Measurements from ENCODE around the gene TPSB2.
"Not testable (repeated sequence)": the region's sequence is repeated elsewhere in the genome, so short reads cannot be mapped to it uniquely, and the experiment has no call there.

The TPSB2 gene

DNA sequence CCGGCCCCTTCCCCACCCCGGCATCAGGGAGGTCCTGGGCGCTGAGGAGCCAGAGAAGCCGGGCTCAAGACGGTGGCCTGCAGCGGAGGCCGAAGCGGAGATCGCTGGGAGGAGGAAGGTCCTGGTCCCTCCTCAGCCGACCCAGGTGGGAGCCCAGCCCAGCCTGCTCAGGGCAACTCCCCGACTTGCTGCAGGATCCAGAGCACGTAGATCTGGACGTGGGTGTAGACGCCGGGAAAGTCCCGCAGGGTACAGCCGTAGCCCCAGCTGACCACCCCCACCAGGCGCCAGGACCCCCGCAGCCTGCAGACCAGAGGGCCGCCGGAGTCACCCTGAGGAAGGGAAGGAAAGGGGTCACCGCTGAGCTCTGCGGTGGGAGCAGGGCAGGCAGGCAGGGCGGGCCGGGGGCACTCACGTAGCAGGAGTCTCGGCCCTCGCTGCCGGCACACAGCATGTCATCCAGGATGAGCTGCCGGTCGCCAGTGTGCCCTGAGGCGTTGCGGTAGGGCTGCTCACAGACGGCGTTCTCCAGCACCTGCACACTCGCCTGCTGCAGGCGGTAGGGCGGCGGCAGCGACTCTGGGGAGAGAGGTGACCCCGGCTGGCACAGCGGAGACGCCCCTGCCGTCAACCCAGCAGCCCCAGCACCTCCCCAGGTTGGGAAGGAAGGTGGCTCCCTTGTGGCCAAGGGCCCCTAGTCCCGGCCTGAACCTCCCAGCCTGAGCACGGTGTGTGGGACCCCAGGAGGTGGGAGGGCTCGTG is 31.3 kb upstream of the TPSB2 start:
- peak; percentile 92 for DNase-seq

DNA sequence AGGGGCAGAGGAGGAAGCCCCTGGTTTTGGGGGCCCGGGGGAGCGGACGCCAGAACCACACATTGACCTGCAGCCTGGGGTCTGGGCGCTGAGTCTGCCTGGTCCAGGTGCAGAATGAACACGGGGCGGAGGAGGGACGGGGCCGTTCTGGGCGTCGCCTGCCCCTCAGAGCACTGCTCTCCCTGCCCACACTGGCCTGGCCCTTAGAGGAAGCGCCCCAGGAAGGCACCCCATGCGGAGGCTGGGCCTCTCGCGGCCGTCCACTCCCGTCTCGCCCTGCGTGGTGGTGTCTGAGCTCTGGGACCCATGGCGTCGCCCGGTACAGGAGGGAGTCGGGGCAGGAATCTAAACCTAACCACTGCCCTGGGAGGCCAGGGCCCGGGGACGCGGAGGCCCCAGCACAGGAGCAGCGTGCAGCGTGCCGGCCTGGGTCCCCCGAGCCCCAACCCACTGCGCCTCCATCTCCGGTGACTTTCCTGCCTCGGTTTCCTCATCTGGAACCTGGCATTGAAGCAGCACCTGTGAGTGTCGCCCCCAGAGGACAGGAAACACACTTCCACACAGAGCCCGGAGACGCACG is 30.2 kb upstream of the TPSB2 start:
- DNase-seq: no peak

GRCh38 chr16:1259760-1260068 is 29.7 kb upstream of the TPSB2 start:
- DNase-seq: no peak

- peak; percentile 78 for DNase-seq
Measured at GRCh38 chr16:1258906-1259759, 29.1 kb upstream of the TPSB2 start.

- DNase-seq: peak; percentile 20
Measured at GRCh38 chr16:1258225-1258600, 28.2 kb upstream of the TPSB2 start.

GRCh38 chr16:1257561-1258224 is 27.7 kb upstream of the TPSB2 start:
- DNase-seq: no peak

DNA sequence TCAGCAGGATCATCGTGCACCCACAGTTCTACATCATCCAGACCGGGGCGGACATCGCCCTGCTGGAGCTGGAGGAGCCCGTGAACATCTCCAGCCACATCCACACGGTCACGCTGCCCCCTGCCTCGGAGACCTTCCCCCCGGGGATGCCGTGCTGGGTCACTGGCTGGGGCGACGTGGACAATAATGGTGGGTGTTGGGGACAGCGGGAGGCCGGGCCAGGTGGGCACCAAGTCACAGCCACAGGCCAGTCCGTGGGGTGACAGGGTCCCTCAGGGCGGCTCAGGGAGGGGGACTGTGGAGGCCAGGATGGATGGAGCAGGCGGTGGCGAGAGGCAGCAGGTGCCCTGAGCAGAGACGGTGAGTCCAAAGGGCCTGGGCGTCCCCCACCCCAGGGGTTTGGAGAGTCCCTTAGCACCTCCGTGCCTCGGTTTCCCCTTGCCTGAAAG is 26.9 kb upstream of the TPSB2 start:
- no peak for DNase-seq

DNA sequence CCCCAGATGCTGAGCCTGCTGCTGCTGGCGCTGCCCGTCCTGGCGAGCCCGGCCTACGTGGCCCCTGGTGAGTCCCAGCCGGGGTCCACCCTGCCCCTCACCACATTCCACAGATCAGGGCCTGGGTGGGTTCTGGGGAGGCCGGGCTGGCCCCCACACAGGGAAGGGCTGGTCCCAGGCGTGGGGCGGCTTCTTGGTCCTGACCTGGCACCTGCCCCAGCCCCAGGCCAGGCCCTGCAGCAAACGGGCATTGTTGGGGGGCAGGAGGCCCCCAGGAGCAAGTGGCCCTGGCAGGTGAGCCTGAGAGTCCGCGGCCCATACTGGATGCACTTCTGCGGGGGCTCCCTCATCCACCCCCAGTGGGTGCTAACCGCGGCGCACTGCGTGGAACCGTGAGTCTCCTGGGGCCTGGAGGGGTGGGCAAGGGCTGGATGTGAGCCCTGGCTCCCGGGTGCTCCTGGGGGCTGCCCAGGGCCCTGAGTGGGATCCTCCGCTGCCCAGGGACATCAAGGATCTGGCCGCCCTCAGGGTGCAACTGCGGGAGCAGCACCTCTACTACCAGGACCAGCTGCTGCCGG is 26.4 kb upstream of the TPSB2 start:
- not testable (repeated sequence) for DNase-seq

GRCh38 chr16:1255276-1256122 is 25.5 kb upstream of the TPSB2 start, which contains the start of gene TPSD1:
Gene TPSD1 (plus strand): TSS chr16:1256069. CDS start chr16:1256281, 212 bp downstream.
- DNase-seq: not testable (repeated sequence)

DNA sequence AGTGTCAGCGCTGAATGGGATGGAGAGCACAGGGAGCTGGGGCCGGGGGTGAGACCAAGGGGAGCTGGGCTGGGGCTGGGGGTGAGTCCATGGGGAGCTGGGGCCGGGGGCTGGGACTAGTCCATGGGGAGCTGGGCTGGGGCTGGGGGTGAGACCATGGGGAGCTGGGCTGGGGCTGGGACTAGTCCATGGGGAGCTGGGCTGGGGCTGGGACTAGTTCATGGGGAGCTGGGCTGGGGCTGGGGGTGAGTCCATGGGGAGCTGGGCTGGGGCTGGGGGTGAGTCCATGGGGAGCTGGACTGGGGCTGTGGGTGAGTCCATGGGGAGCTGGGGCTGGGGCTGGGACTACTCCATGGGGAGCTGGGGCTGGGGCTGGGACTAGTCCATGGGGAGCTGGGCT is 24.8 kb upstream of the TPSB2 start:
- DNase-seq: not testable (repeated sequence)

DNA sequence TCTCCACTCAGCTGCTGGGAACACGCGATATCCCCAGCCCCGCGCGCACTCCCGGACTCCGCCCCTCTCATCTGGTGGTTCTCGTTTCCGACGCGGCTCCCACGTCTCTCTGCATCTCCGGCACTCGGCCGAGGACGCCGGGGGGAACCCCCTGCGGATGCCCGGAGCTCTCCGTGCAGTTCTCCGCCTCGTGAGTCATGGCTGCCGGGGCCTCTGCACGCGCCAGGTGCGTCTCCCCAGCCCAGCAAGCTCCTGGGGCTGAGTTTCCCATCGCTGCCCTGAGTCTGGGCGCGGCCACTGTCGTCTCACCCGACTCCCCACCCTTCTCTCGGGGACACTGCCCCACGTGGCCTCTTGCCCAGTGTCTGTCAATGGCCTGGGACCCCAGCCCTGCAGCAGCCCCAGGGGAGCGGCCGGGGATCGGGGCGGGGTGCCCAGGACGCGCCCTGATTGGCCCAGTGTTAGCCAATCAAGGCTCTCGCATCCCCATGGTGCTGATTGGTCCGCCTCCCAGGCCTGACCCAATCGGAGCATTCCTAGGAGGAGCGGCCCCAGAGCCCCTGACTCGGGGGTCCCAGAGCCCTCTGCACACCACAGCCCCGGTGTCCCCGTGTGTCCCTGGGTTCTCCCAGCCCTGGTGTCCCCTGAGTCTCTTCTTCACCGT is 23.8 kb upstream of the TPSB2 start:
- DNase-seq: not testable (repeated sequence)

GRCh38 chr16:1249031-1249755 is 19.2 kb upstream of the TPSB2 start:
- DNase-seq: not testable (repeated sequence)

DNA sequence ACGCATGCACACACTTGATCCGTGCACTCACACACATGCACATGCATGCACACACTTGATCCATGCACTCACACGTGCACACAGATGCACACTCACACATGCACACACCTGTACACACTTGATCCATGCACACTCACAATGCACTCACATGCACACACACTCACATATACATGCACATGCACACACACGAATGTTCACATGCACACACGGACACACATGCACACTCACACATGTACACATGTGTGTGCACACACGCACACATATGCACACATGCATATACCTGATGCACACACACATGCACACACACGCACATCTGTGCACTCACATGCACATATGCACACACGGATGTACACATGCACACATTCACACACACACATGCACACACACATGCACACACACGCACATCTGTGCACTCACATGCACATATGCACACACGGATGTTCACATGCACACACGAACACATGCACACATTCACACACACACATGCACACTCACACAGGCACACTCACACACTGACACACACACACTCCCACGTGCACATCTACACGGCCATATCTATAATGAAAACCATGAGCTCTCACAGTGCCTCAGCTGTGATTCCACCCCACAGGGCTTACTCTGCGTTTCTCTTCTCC is 18.0 kb upstream of the TPSB2 start:
- DNase-seq: not testable (repeated sequence)

- DNase-seq: no peak
Measured at GRCh38 chr16:1245452-1246020, 15.6 kb upstream of the TPSB2 start.

- DNase-seq: no peak
Measured at GRCh38 chr16:1244881-1245280, 14.9 kb upstream of the TPSB2 start.

DNA sequence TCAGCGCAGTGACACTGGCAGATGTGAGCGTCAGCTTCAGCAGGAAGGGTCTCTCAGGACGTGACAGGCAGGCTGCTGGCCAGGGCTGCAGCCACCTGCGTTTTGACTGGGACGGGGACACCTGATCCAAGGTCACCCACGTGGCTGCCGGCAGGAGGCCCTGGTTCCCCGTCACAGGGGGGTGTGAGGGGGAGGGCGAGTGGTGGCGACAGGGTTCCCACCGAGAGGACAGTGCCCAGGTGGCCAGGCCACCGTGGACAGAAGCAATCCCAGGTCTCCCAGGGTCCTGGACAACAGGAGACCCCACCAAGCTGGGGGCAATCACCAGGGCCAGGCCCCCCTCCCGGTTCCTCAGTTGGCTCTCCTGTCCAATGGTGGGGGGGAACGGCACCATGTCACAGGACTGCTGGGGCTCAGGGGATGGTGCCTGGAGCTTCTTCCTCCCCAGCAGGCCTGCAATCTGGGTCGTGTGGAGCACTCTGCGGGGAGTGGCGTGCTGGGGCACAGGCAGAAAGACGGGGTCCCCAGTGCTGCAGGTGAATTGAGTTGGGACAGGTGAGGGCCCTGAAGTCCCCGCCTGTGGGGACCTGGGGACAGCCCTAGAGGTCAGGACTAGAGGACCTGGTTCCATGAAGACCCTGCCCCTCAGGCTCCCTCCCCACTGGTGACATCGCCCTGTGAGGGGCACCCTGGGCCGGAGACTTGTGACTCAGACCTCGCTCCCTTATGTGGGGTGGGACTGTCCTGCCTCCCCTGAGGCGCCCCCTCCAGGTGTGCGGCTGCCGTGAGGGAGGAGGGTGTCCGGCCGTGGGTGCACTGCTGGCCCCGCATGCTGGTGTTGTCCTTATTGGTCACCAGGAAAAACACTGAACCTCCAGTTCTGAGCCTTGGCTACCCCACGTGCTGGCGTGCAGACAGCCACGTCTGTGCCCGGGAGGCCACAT is 14.2 kb upstream of the TPSB2 start:
- DNase-seq: not testable (repeated sequence)

DNA sequence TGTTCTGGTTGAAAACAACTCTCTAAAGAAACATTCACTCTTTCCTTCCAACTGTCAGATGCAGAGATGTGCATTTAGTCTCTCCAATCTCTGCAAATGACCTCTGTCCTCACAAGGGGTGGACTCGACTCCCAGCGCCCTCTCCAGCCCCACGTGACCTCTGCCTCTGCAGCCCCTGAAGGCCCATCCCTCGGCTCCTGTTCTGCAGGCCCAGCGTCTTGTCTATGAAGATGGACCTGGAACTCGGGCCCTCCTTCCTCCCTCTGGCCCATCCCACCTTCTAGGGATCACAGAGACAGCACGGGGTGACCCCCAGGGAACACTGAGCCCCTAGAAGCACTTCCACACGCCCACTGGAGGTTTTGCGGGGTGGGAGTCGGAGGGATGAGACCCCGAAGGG is 13.4 kb upstream of the TPSB2 start:
- not testable (repeated sequence) for DNase-seq

DNA sequence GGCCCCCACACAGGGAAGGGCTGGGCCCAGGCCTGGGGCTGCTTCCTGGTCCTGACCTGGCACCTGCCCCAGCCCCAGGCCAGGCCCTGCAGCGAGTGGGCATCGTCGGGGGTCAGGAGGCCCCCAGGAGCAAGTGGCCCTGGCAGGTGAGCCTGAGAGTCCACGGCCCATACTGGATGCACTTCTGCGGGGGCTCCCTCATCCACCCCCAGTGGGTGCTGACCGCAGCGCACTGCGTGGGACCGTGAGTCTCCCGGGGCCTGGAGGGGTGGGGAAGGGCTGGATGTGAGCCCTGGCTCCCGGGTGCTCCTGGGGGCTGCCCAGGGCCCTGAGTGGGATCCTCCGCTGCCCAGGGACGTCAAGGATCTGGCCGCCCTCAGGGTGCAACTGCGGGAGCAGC is 11.1 kb upstream of the TPSB2 start:
- not testable (repeated sequence) for DNase-seq

All from NCI-H69 (cell line).